ENCODE results near the gene TPD52L1.
A peak's percentile ranks its signal among the peaks of the same experiment; 100 is the strongest.
"Not testable (repeated sequence)": the region's sequence is repeated elsewhere in the genome, so short reads cannot be mapped to it uniquely, and the experiment has no call there.

TPD52L1 gene

DNA sequence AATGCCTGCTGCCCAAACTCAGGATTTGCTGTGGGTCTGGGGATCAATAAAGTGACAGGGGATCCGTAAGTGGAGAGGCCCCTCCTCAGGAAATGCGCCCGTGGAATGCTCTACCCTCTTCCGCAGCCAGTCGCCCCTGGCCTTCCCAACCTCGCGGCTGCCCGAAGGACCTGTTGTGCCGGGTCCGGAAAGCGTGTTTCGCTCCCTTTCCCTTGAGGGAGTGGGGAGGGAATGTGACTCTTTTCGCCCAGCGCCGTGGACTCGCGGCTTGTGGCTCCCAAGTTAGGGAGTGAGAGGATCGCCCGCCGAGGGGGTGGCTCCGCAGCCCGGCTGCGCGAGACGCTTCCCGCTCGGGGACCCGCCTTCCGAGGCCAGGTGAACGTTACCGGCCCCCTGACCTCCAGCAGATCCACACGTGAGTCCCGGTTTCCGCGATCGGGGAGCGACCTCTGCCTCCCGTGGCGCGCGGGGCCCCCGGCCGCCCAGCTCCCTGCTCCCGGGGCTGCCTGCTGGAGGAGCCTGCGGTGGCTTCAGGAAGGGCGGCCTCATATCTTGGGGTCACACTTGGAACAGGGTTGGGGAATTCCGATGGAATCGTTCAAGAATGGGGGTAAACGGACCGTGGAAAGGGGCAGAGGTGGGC, 666 bp downstream of the TPD52L1 start:
- TF ChIP-seq JUND (IDR thresholded peaks at IDR 0.05; ENCODE audit: low read depth): no peak
- peak; percentile 38 to 41 for DNase-seq (ENCODE audit: low read depth in 1 of 2, low spot score in 1 of 2)
- in situ Hi-C loops (cut with HindIII; ENCODE audit: low pct_unique_long_range_greater_than_20kb, low sequenced_read_pairs): no loop called here

DNA sequence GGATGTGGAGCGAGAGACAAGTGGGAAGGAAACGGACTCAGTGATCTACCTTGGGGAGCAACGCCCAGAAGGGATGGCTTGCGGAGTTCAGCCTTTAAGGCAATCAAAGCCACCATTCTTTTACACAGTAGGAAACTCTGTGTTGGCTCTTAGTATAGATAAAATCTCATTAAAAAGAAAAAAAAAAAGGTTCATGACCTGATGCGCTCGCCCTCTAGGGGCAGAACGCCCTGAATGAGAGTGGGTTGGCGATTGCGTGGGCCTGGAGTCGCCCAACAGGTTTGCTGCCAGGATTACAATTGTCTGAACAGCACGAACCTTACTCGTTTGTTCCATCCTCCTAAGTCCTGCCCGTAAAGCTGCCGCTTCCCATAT, 1.2 kb downstream of the TPD52L1 start:
- peak; percentile 23 to 78 for DNase-seq (ENCODE audit: low read depth in 1 of 2, low spot score in 1 of 2)
- TF ChIP-seq JUND (IDR thresholded peaks at IDR 0.05; ENCODE audit: low read depth): no peak
- in situ Hi-C loops (cut with HindIII; ENCODE audit: low pct_unique_long_range_greater_than_20kb, low sequenced_read_pairs): no loop called here

GRCh38 chr6:125155344-125155743, 1.8 kb downstream of the TPD52L1 start:
- no peak for DNase-seq (ENCODE audit: low read depth in 1 of 2, low spot score in 1 of 2)
- no peak for TF ChIP-seq JUND (IDR thresholded peaks at IDR 0.05; ENCODE audit: low read depth)
- in situ Hi-C loops (cut with HindIII; ENCODE audit: low pct_unique_long_range_greater_than_20kb, low sequenced_read_pairs): no loop called here

GRCh38 chr6:125156496-125156895, 2.9 kb downstream of the TPD52L1 start:
- DNase-seq (ENCODE audit: low read depth in 1 of 2, low spot score in 1 of 2): no peak
- in situ Hi-C loops (cut with HindIII; ENCODE audit: low pct_unique_long_range_greater_than_20kb, low sequenced_read_pairs): no loop called here
- no peak for TF ChIP-seq JUND (IDR thresholded peaks at IDR 0.05; ENCODE audit: low read depth)

DNA sequence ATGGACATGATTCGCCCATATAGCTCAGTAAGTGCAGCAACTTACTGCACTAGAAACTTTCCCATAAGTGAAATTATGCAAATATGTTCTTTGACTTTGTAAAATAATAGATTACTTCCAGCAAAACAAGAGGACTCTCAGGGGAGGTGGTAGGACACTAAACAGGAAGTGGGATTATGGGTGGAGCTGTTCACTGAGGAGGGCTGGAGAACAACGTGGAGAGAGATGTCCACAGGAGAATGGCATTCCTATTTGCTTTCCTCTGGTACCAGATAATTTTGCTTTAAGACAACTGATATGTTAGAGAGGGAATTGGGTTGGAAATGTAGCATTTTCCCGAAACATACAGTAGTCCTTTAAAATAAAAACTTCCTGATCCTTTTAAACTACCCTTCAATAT, 3.7 kb downstream of the TPD52L1 start:
- no peak for DNase-seq (ENCODE audit: low read depth in 1 of 2, low spot score in 1 of 2)
- in situ Hi-C loops (cut with HindIII; ENCODE audit: low pct_unique_long_range_greater_than_20kb, low sequenced_read_pairs): no loop called here
- TF ChIP-seq JUND (IDR thresholded peaks at IDR 0.05; ENCODE audit: low read depth): no peak

- DNase-seq (ENCODE audit: low read depth in 1 of 2, low spot score in 1 of 2): no peak
- TF ChIP-seq JUND (IDR thresholded peaks at IDR 0.05; ENCODE audit: low read depth): no peak
- in situ Hi-C loops (cut with HindIII; ENCODE audit: low pct_unique_long_range_greater_than_20kb, low sequenced_read_pairs): no loop called here
Measured at GRCh38 chr6:125157725-125158124, 4.2 kb downstream of the TPD52L1 start.

DNA sequence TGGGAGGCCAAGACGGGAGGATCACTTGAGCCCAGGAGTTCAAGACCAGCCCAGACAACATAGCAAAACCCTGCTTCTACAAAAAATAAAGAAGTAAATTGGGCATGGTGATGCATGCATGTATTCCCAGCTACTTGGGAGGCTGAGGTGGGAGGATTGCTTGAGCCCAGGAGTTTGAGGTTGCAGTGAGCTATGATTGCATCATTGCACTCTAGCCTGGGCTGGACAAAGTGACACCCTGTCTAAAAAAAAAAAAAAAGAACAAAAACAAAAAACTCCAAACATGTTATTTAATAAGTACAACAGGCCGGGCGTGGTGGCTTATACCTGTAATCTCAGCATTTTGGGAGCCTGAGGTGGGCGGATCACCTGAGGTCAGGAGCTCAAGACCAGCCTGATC, 9.8 kb downstream of the TPD52L1 start:
- DNase-seq (ENCODE audit: low read depth in 1 of 2, low spot score in 1 of 2); in situ Hi-C loops (cut with HindIII; ENCODE audit: low pct_unique_long_range_greater_than_20kb, low sequenced_read_pairs): not testable (repeated sequence)

- no peak for TF ChIP-seq JUND (IDR thresholded peaks at IDR 0.05; ENCODE audit: low read depth)
- DNase-seq (ENCODE audit: low read depth in 1 of 2, low spot score in 1 of 2): no peak
- in situ Hi-C loops (cut with HindIII; ENCODE audit: low pct_unique_long_range_greater_than_20kb, low sequenced_read_pairs): no loop called here
Measured at GRCh38 chr6:125163811-125164210, 10.2 kb downstream of the TPD52L1 start.

DNA sequence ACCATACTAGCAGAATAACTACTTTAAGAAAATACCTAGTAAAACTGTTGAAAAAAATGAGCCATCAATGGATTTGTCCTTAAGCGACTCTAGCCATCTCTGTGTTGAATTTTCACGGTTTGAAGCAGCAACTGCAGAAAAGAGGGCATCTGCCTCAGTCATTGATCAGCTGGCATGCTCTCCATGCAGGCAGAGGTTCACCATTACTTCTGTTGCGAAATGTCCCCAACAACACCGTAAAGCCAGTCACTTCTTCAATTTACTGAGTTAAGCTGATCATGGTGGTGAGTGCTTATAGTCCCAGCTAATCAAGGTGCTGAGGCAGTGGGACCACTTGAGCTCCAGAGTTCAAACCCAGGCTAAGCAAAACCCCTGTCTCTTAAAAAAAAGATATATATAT, 11.1 kb downstream of the TPD52L1 start:
- in situ Hi-C loops (cut with HindIII; ENCODE audit: low pct_unique_long_range_greater_than_20kb, low sequenced_read_pairs): no loop called here
- no peak for TF ChIP-seq JUND (IDR thresholded peaks at IDR 0.05; ENCODE audit: low read depth)
- DNase-seq (ENCODE audit: low read depth in 1 of 2, low spot score in 1 of 2): no peak

DNA sequence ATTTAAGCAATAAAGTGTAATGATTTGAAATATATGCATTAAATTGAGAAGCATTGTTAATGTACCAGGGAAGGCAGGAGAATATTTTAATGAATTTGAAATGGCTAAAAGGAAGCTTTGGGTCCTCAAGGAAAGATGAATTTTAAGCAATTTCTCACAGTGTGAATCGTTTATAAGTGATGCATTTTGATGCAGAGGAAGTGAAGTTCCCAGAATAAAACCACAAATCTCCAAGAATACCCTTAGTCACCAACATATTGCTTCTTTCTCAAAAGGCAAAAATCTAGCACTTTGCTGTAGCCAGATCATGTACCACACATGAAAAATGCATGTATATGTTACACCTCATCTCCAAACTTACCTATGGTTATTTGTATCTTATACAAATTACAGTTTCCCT, 11.7 kb downstream of the TPD52L1 start:
- in situ Hi-C loops (cut with HindIII; ENCODE audit: low pct_unique_long_range_greater_than_20kb, low sequenced_read_pairs): no loop called here
- DNase-seq (ENCODE audit: low read depth in 1 of 2, low spot score in 1 of 2): no peak
- no peak for TF ChIP-seq JUND (IDR thresholded peaks at IDR 0.05; ENCODE audit: low read depth)

DNA sequence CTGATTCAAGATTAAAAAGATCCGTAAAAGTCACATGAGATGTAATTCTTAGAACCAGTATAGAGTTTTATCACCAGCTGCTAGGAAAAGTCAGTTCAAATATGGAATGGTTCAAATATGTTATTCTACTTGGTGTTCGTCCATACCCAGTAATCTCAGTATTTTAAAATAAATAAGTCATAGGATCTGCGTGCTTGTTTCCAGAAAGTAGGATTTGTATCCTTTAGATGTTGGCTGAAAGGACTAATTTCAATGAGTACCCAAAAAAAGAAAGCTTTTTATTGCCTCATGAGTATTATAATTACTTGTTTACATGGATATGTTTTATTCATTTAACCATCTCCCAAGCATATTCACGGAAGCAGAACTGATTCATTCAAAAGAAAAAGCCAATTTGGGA, 12.2 kb downstream of the TPD52L1 start:
- DNase-seq (ENCODE audit: low read depth in 1 of 2, low spot score in 1 of 2): no peak
- in situ Hi-C loops (cut with HindIII; ENCODE audit: low pct_unique_long_range_greater_than_20kb, low sequenced_read_pairs): no loop called here

GRCh38 chr6:125166711-125167110, 13.1 kb downstream of the TPD52L1 start:
- DNase-seq (ENCODE audit: low read depth in 1 of 2, low spot score in 1 of 2): no peak
- in situ Hi-C loops (cut with HindIII; ENCODE audit: low pct_unique_long_range_greater_than_20kb, low sequenced_read_pairs): no loop called here
- no peak for TF ChIP-seq JUND (IDR thresholded peaks at IDR 0.05; ENCODE audit: low read depth)

More for the DNA sequence above, 12.2 kb downstream of the TPD52L1 start:
- TF ChIP-seq JUND (IDR thresholded peaks at IDR 0.05; ENCODE audit: low read depth): no peak

GRCh38 chr6:125167579-125167978, 14.0 kb downstream of the TPD52L1 start:
- in situ Hi-C loops (cut with HindIII; ENCODE audit: low pct_unique_long_range_greater_than_20kb, low sequenced_read_pairs): no loop called here
- no peak for TF ChIP-seq JUND (IDR thresholded peaks at IDR 0.05; ENCODE audit: low read depth)

GRCh38 chr6:125169058-125169457, 15.5 kb downstream of the TPD52L1 start:
- DNase-seq (ENCODE audit: low read depth in 1 of 2, low spot score in 1 of 2): no peak
- in situ Hi-C loops (cut with HindIII; ENCODE audit: low pct_unique_long_range_greater_than_20kb, low sequenced_read_pairs): no loop called here
- TF ChIP-seq JUND (IDR thresholded peaks at IDR 0.05; ENCODE audit: low read depth): no peak

More at GRCh38 chr6:125167579-125167978, 14.0 kb downstream of the TPD52L1 start:
- no peak for DNase-seq (ENCODE audit: low read depth in 1 of 2, low spot score in 1 of 2)

All from T47D (cell line).